ENCODE measurements around the gene BZW1. TPM values are rescaled to one million over a fixed set of nuclear protein-coding genes. Genes with fewer than 3 reads are reported as not detected.

Gene BZW1
- total RNA-seq, 1 experiment from 2014 or later = 624 TPM

- no peak for DNase-seq (ENCODE audit: low read depth)
Measured at GRCh38 chr2:200829258-200829655, 17.5 kb downstream of the BZW1 start.

- no peak for DNase-seq (ENCODE audit: low read depth)
Measured at GRCh38 chr2:200834701-200835100, 23.0 kb downstream of the BZW1 start.

- DNase-seq (ENCODE audit: low read depth) = no peak
Measured at GRCh38 chr2:200839513-200839912, 27.8 kb downstream of the BZW1 start.

DNA sequence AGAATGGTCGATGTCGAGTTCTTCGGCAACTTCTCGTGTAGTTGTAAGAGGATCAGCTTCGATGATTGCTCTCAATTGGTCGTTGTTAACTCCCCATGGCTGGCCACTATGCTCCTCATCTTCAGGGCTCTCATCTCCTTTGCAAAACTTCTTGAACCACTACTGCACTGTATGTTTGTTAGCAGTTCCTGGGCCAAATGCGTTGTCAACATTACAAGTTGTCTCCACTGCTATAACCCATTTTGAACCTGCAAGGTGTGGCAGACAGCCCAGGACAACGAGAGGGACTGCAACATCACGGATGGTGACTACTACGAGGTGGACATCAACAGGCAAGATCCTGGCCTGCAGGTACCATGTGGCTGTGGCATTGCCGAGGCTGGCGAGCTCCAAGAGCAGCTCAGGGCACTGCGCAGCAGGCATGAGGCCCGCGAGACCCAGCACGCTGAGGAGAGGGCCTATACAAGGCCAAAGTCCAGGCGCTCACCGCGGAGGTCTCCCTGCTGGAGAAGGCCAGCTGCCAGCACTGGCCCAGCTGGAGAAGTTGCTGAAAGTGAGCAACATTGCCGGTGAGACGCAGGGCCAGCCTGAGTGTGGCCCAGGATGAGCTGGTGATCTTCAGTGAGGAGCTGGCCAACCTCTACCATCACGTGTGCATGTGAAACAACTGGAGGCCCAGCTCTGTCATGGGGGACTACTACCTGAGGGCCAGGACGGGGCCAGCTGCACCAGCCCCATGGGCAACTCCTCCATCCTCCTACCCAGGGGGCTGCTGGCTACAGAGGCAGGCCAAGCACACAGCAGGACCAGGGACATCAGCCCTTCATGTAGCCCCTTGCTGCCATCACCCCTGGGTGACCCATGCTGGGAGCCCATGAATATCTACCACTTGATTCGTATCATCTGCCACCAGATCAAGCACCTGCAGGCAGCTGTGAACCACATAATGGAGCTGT is 32.6 kb downstream of the BZW1 start:
- DNase-seq (ENCODE audit: low read depth) = no peak

DNA sequence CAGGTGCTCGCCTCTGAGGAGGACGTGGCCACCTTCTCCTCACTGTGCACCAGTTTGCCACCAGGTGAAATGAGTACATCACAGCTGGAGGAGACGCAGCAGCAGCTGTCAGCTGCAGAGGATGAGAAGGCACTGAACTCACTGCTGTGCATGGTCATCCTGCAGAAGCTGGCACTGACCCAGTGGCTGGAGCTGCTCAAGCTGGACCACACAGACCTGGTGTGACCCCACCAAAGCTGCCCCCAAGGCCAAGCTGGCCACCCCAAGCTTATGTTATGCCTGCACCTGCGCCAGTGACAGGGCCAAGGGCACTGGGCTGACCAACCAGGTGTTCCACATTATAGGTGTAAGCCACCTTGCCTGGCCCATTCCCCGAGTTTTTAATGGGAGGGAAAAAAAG is 33.5 kb downstream of the BZW1 start:
- no peak for DNase-seq (ENCODE audit: low read depth)

GRCh38 chr2:200845669-200846325 is 34.1 kb downstream of the BZW1 start:
- DNase-seq (ENCODE audit: low read depth) = peak; percentile 34

DNA sequence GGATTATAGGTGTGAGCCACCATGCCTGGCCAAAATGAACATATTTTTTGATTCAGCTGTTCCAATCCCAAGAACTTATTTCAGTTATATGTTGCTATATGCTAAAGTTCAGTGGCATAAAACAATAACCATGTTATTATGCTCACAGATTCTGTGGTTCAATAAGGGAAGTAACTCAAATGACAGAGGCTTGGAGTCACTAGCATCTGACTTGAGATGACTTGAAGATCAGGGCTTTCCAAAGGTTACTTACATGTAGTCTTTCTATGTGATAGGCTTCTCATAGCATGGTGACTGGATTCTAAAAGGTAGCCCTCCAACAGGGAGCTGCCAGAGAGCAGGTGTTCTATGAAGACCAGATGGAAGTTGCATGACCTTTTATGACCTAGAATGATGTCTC is 35.6 kb downstream of the BZW1 start:
- no peak for DNase-seq (ENCODE audit: low read depth)

DNA sequence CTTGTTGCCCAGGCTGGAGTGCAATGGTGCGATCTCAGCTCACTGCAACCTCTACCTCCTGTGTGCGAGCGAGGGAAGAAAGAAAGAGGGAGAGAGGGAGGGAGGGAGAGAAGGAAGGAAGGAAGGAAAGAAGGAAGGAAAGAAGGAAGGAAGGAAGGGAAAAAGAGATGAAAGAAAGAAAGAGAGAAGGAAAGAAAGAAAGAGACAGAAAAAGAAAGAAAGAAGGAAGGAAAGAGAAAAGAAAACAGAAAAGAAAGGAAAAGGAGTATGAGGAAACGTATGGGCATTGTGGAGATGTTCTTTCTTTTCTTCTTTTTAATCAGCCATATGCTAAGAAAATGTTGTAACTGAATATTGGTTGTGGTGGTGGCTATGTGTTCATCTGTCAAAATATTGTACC is 36.2 kb downstream of the BZW1 start:
- DNase-seq (ENCODE audit: low read depth) = no peak

DNA sequence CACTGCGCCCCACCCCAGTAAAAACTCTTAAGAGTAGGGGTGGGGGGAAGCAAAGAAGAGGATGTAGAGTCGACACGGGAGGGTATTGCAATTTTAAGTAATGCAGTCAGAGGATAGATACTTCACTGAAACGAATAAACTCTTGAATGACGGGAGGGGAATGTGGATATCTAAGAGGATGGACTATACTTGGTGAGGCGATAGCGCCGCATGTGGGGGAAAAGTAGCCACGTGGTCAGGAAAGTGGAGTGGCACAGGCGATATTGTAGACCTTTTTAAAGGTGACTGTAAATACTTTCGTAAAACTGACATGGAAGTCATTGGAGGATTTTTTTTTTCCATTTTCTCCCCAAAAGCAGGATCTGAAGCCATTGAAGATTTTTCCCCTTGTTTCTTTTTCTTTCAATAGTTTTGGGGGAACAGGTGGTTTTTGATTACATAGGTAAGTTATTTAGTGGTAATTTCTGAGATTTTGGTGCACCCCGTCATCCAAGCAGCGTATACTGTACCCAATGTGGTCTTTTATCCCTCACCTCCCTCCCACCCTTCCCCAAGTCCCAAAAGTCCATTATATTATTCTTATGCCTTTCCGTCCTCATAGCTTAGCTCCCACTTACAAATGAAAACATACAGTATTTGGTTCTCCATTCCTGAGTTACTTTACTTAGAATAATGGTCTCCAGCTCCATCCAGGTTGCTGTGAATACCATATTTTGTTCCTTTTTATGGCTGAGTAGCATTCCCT is 39.0 kb downstream of the BZW1 start:
- DNase-seq (ENCODE audit: low read depth) = no peak

DNA sequence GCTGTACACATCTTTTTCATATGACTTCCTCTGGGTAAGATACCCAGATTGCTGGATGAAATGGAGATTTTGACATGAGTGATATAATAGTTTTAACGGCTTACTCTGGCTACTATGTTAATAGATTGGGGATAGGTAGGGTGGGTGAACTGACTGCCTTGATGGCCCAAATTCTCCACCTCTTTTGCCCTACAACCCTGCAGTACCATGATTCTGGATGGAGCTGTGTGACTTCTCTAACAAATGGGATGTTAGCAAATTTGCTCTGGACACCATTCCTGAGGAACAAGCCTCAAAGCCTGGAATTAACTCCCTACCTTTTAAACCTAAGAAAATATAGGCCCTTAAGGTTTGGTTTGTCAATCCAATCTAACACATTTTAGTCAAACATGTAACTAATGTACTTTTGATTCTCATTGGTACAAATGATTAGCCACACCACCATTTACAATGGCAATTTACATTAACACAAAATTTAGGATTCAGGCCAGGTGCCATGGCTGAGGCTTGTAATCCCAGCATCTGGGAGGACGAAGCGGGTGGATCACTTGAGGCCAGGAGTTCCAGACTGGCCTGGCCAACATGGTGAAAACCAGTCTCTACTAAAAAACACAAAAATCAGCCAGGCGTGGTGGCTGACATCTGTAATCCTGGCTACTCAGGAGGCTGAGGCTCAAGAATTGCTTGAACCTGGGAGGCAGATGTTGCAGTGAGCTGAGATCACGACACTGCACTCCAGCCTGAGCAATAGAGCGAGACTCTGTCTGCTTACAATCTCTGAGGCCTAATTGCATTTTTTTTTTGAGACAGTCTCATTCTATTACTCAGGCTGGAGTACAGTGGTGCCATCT is 39.9 kb downstream of the BZW1 start:
- no peak for DNase-seq (ENCODE audit: low read depth)

DNA sequence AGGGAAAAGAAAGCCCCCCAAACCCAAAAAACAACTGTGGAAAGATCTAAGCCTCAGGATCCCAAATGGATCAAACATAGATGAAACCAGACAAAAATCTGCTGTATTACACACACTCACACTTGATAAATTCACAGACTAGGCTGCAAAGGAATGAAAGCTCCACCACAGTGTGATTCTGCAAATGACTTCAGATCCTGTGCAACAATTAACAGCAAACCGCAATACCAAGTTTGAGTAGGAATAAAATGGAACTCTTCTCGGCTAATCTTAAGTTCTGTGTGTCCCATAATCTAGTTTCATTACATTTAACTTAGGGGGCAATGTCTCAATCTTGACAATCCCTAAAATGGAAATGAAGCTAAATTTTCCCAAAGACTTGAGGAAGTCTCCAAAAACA is 40.9 kb downstream of the BZW1 start:
- DNase-seq (ENCODE audit: low read depth) = no peak

GRCh38 chr2:200856806-200857205 is 45.1 kb downstream of the BZW1 start:
- DNase-seq (ENCODE audit: low read depth) = no peak

DNA sequence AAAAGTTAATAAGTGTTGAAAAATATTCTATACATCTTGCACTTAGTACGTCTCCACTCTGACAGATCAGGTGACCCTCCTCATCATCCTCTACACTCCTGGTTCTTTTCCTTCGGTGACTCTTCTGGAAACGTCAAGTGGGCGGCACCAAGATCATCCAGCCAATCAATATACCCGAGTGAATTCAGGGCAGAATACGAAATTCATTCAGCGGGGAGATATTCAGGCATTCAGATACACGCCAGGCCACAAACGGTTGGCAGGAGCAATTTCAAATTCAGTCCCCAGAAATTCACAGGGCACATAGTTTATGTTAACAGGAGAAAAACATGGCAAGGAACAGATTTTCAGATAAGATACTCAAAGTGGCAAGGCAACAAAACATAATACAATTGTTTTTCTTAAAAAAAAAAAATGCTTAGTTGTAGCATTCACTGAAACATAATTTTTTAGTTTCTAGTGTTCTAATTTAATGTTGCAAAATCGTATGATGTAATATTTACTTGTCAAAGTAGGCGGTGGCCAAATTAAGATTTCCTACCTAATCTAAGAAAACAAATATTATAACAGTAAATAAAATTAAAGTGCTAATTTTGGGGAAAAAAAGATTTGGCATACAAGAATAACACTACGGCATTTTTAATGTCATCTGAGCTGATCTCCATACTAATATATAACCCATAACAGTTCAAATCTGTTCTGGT is 48.5 kb downstream of the BZW1 start:
- no peak for DNase-seq (ENCODE audit: low read depth)

DNA sequence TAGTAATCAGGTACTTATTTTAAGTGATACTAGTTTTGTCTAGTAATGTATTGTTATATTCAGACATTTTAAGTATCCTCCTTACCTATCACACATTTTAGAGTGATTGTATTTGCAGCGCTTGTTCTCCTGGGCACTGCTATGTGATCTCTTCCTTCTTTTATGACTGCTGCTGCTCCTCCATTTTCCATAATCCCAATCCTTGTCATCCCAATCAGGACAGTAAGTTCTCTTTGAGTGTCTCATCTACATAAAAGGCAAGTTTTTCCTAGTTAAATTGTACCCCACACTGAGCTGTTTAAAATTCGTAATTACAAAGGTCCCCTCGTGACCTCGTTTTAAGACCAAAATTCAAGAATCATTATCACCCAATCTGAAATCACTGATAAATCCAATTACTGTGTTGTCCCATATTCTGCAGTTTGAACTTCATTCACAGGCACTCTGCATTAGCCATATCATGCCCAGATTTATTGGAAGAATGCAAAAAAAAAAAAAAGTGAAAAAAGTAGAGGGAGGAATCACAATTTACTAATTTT is 50.0 kb downstream of the BZW1 start:
- no peak for DNase-seq (ENCODE audit: low read depth)

- DNase-seq (ENCODE audit: low read depth) = peak; percentile 68
Measured at GRCh38 chr2:200862532-200863000, 50.9 kb downstream of the BZW1 start.

- no peak for DNase-seq (ENCODE audit: low read depth)
Measured at GRCh38 chr2:200863782-200864175, 52.1 kb downstream of the BZW1 start.

GRCh38 chr2:200864176-200865034 is 52.7 kb downstream of the BZW1 start, which contains the start of gene CLK1:
CLK1 (minus strand) TSS chr2:200864658; CDS start chr2:200861862, 2,796 bp downstream.
- DNase-seq (ENCODE audit: low read depth) = peak; percentile 90

DNA sequence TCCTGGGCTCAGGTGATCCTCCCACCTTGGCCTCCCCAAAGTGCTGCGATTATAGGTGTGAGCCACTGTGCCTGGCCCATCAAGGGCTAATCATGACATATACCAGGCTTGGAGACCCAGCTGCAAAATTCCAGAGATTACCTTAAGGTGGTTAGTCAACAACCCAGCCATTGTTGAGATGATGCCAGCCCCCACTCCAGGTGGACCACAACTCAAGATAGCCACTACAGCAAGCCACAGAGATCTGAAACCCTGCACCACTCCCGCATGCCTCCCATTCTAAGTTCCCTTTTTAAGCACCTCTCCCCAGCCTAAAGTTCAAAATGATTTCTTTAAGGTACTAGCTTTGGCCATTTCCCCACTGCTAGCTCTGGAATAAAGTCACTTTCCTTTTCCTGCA is 57.3 kb downstream of the BZW1 start:
- DNase-seq (ENCODE audit: low read depth) = no peak

- DNase-seq (ENCODE audit: low read depth) = no peak
Measured at GRCh38 chr2:200871151-200871550, 59.4 kb downstream of the BZW1 start.
